HepG2 (cell line): ENCODE data around the gene MAP2K1. TPM values are rescaled to one million over a fixed set of nuclear protein-coding genes. Genes with fewer than 3 reads are reported as not detected.

Experiments used
- ATAC-seq: fragments of 200-7000 bp; cut with Tn5 transposase; 3 replicates; pipeline ENCODE4 v1.9.1; 2020; ENCODE audit warnings: mild to moderate bottlenecking, moderate library complexity
- BruUV-seq: library from RNA; stranded (reverse); fragments of 400-500 nt; replicated peaks from 2 replicates; lab custom pipeline; 2021; lab: Mats Ljungman, UMichigan
- CTCF ChIA-PET: fragments of 300-600 bp; formaldehyde crosslinking; extraction: SDS; loops from one replicate; lab custom pipeline; 2021; ENCODE audit warnings: low total read pairs, inconsistent platforms, low intra/inter-chr PET ratio; lab: Yijun Ruan, JAX
- POLR2A ChIA-PET: fragments of 350-600 bp; sonication (Branson Sonifier 250); formaldehyde crosslinking; loops from one replicate; lab custom pipeline; 2020; ENCODE audit warnings: antibody characterized with exemption, inconsistent platforms; lab: Yijun Ruan, JAX
- DNase-seq: peaks from one replicate; pipeline ENCODE4 v3.0.0-alpha.2; 2015; ENCODE audit warnings: low spot score
- FAIRE-seq: peaks from 3 replicates; lab custom pipeline; 2011; peaks lifted over from hg19 to GRCh38; lab: Jason Lieb, UNC
- H2AFZ ChIP-seq: one replicate; pipeline ENCODE4 v1.6.1; 2011; ENCODE audit warnings: low read length, inconsistent platforms
- H3K27ac ChIP-seq: fragments of 300-600 bp; 3 replicates; pipeline ENCODE4 v1.8.0; 2011; ENCODE audit warnings: mixed run types, mild to moderate bottlenecking, mixed read lengths, low read length, inconsistent platforms; ENCODE audit not compliant: insufficient read depth; ENCODE audit errors: extremely low read length
- H3K27me3 ChIP-seq, 2 experiments: fragments of 200-600 bp in 1 of 2; 2 replicates in 1 of 2; 3 replicates in 1 of 2; pipeline versions ENCODE4 v1.6.0 to v1.8.0; 2011; ENCODE audit warnings: low read length in 2 of 2, mild to moderate bottlenecking in 2 of 2, moderate library complexity in 2 of 2, inconsistent platforms in 1 of 2; ENCODE audit not compliant: insufficient read depth in 2 of 2, control insufficient read depth in 1 of 2
- H3K36me3 ChIP-seq, 2 experiments: fragments of 200-600 bp in 1 of 2; replicated peaks in 1 of 2; 2 replicates in 1 of 2; 3 replicates in 1 of 2; pipeline versions ENCODE4 v1.5.1 to v1.8.0; 2011; ENCODE audit warnings: low read length in 2 of 2, inconsistent platforms in 1 of 2; ENCODE audit not compliant: insufficient read depth in 2 of 2, control insufficient read depth in 1 of 2
- H3K4me1 ChIP-seq: 2 replicates; pipeline ENCODE4 v1.5.1; 2012; ENCODE audit warnings: low read length, inconsistent platforms; ENCODE audit not compliant: insufficient read depth
- H3K4me2 ChIP-seq: 2 replicates; pipeline ENCODE4 v1.6.0; 2011; ENCODE audit warnings: low read depth, low read length, inconsistent platforms
- H3K4me3 ChIP-seq, 3 experiments: fragments of 200-600 bp in 1 of 3; sonication (generic), shearing (Covaris generic) in 1 of 3; replicated peaks in 1 of 3; 2 replicates each; pipeline ENCODE4 v1.5.1; 2011 to 2016; ENCODE audit warnings: low read length in 3 of 3, inconsistent platforms in 2 of 3, low read depth in 2 of 3, mild to moderate bottlenecking in 2 of 3, control low read depth in 1 of 3, mixed read lengths in 1 of 3; ENCODE audit not compliant: insufficient read depth in 1 of 3
- H3K79me2 ChIP-seq: one replicate; pipeline ENCODE4 v1.6.1; 2011; ENCODE audit warnings: low read length, inconsistent platforms; ENCODE audit not compliant: insufficient read depth
- H3K9ac ChIP-seq: 2 replicates; pipeline ENCODE4 v1.6.0; 2011; ENCODE audit warnings: mild to moderate bottlenecking, low read depth, low read length, inconsistent platforms; ENCODE audit not compliant: insufficient read depth
- H3K9me3 ChIP-seq: 2 replicates; pipeline ENCODE4 v1.5.1; 2012; ENCODE audit warnings: mild to moderate bottlenecking, low read length
- H4K20me1 ChIP-seq: 2 replicates; pipeline ENCODE4 v1.6.0; 2011; ENCODE audit warnings: inconsistent platforms, mild to moderate bottlenecking, low read length, moderate library complexity; ENCODE audit not compliant: insufficient read depth
- AGO1 ChIP-seq: fragments of 200-400 bp; formaldehyde crosslinking; IDR thresholded peaks from 2 replicates; pipeline ENCODE4 v1.6.1; 2017; ENCODE audit warnings: mild to moderate bottlenecking, low read depth, low read length, moderate library complexity; ENCODE audit not compliant: poor library complexity, severe bottlenecking
- MIXL1 ChIP-seq: IDR thresholded peaks from 2 replicates; pipeline ENCODE4 v1.6.1; 2016
- NR2F6 ChIP-seq, 2 experiments: IDR thresholded peaks; 2 replicates each; pipeline ENCODE4 v1.6.1; 2016; ENCODE audit warnings: antibody characterized with exemption in 1 of 2, mild to moderate bottlenecking in 1 of 2
- THAP11 ChIP-seq: IDR thresholded peaks from 2 replicates; pipeline ENCODE4 v1.6.1; 2016; ENCODE audit warnings: missing biosample characterization, missing genetic modification reagents
- ZNF275 ChIP-seq: sonication (generic); formaldehyde crosslinking; IDR thresholded peaks from 2 replicates; pipeline ENCODE4 v1.8.0; 2022; ENCODE audit warnings: missing genetic modification reagents, mild to moderate bottlenecking, inconsistent platforms, borderline replicate concordance
- ZSCAN30 ChIP-seq: sonication (generic); formaldehyde crosslinking; IDR thresholded peaks from 2 replicates; pipeline ENCODE4 v1.5.0; 2020; ENCODE audit warnings: mild to moderate bottlenecking, missing genetic modification reagents
- WGBS: methylation state at CpG from one replicate; pipeline ENCODE4 v1.1.6; 2017; ENCODE audit warnings: low lambda C conversion rate; 5-methylcytosine and 5-hydroxymethylcytosine counted together
- in situ Hi-C: cut with HindIII; loops from 2 replicates; pipeline ENCODE4 v1.10.0; 2017; ENCODE audit warnings: low pct_unique_long_range_greater_than_20kb; ENCODE audit not compliant: extremely low pct_ligation_motif_present
- intact Hi-C: fragments of 100-400 bp; cut with micrococcal nuclease; formaldehyde crosslinking; loops from one replicate; pipeline ENCODE4 v1.10.0; 2022; ENCODE audit not compliant: unreplicated experiment
- polyA plus RNA-seq, 8 experiments: library from polyadenylated mRNA; depleted of rRNA in 3 of 8; stranded (reverse) in 7 of 8; unstranded in 1 of 8; fragments of >200 nt; fragmentation: Illumina TruSeq in 4 of 8; extraction: Trizol in 4 of 8; gene quantifications; 2 replicates each; pipeline versions ENCODE4 v1.2.1 to v1.2.3, GENCODE V29; 2011 to 2016; ENCODE audit warnings: low read depth in 4 of 8, missing spikeins in 1 of 8, mixed read lengths in 1 of 8; ENCODE audit not compliant: insufficient read depth in 1 of 8
- total RNA-seq, 5 experiments: library from RNA; depleted of rRNA; stranded (reverse); fragments of >200 nt; fragmentation: Illumina TruSeq; extraction: Trizol; gene quantifications; 2 replicates each; pipeline ENCODE4 v1.2.3, GENCODE V29; 2016; ENCODE audit warnings: low read depth in 1 of 5

The MAP2K1 gene
- total and polyA plus RNA-seq, 2 of the 13 experiments (the other 11 are each of a cell fraction or from before 2014, with no cell fraction given) = 24.1 to 49.2 TPM

- Histone ChIP-seq H3K27me3 (no peaks in the 10 kb centered on the region; a peak in 1 of 5 replicates), H3K9me3 (no peaks in the 10 kb centered on the region), H4K20me1 (peaks cover 14% of the 10 kb centered on the region), H3K36me3 (peaks cover 2 to 10% of the 10 kb centered on the region in 2 experiments; a peak in 3 of 5 replicates), H3K27ac (peak overlapping the region; percentile 52), H3K4me1 (peaks cover 56% of the 10 kb centered on the region), H3K9ac (peak overlapping the region; percentile 86), H3K4me2 (peak overlapping the region; percentile 94), H3K4me3 (peak overlapping the region; percentile 86 to 94 (median 93)), H3K79me2 (peaks cover 57% of the 10 kb centered on the region), H2AFZ (no peak overlapping the region)
- ChIA-PET CTCF (interaction anchor here (3.0 kb wide), 1 partner anchor 110 kb away, joined by 17 read pairs; the partner anchor contains the start of gene SNAPC5), POLR2A (interaction anchor here (1.6 to 4.9 kb wide), 4 partner anchors 17 to 117 kb away, joined by 5 to 38 read pairs (median 10); partner anchors contain the start of genes RPL4, SNAPC5, TIPIN and ZWILCH)
- TF ChIP-seq THAP11 (CRISPR knock-in tag) (0 out of 2 replicates have a peak, but pooled peaks have one; percentile 1), ZNF275 (CRISPR knock-in tag) (no peak), AGO1 (no peak), ZSCAN30 (CRISPR knock-in tag) (0 out of 2 replicates have a peak, but pooled peaks have one; percentile 32), NR2F6 (IDR thresholded peaks at IDR 0.05) (0 out of 2 replicates have a peak, but pooled peaks have one; percentile 9), NR2F6 (CRISPR knock-in tag; IDR thresholded peaks at IDR 0.05) (no peak), MIXL1 (CRISPR knock-in tag) (0 out of 2 replicates have a peak, but pooled peaks have one; percentile 2)
- no peak for ATAC-seq
- in situ Hi-C loops (loop anchor here (25.0 kb wide), 1 partner anchor 99 kb away; the partner anchor contains the start of gene SNAPC5), intact Hi-C loops (loop anchor here (10.0 kb wide), 1 partner anchor 93 kb away; the partner anchor contains the start of gene DIS3L)
- FAIRE-seq = no peak
- no peak for DNase-seq
- 4% methylated on average over 3 of the region's 3 CpGs for WGBS
- no TSS peak for BruUV-seq
Observed at GRCh38 chr15:66388043-66388363, 1.3 kb downstream of the MAP2K1 start.
